Stomach (tissue), 9 donors: ENCODE data around the gene ACTN4. TPM values are rescaled to one million over a fixed set of nuclear protein-coding genes. Genes with fewer than 3 reads are reported as not detected.
A peak's percentile ranks its signal among the peaks of the same experiment; 100 is the strongest.

ENCODE experiments used
- DNase-seq, 2 donors: peaks; one replicate each; pipeline versions ENCODE4 v3.0.0 to v3.0.0-alpha.2; 2013 to 2019
- H3K27ac ChIP-seq, 5 donors: fragments of 200-600 bp in 4 of 5; sonication (generic) in 4 of 5; one replicate each; pipeline ENCODE4 v1.5.1; 2013 to 2019; ENCODE audit warnings: mild to moderate bottlenecking in 1 of 5, moderate library complexity in 1 of 5
- H3K27me3 ChIP-seq, 3 donors: fragments of 200-600 bp; sonication (generic); one replicate each; pipeline ENCODE4 v1.5.1; 2017 to 2019; ENCODE audit warnings: mixed run types in 1 of 3
- H3K36me3 ChIP-seq, 4 donors: fragments of 200-600 bp; sonication (generic); 1 replicate in 3 of 4; 2 replicates in 1 of 4; pipeline ENCODE4 v1.5.1; 2016 to 2019
- H3K4me1 ChIP-seq, 4 donors: fragments of 200-600 bp; sonication (generic); one replicate each; pipeline ENCODE4 v1.5.1; 2016 to 2019
- H3K4me3 ChIP-seq, 4 donors: fragments of 200-600 bp; sonication (generic) in 3 of 4; one replicate each; pipeline ENCODE4 v1.5.1; 2016 to 2019; ENCODE audit warnings: mild to moderate bottlenecking in 1 of 4
- H3K9me3 ChIP-seq, 4 donors: fragments of 200-600 bp; sonication (generic); one replicate each; pipeline ENCODE4 v1.5.1; 2016 to 2019
- CTCF ChIP-seq, 7 experiments: fragments of 450-650 bp in 4 of 7; fragments of 200-600 bp in 3 of 7; sonication (generic) in 3 of 7; IDR thresholded peaks; one replicate each; pipeline ENCODE4 v1.5.1; 2016 to 2019; ENCODE audit warnings: antibody characterized with exemption in 7 of 7, control low read depth in 2 of 7, mild to moderate bottlenecking in 1 of 7
- EP300 ChIP-seq: sonication (generic); formaldehyde crosslinking; IDR thresholded peaks from one replicate; pipeline ENCODE4 v1.6.1; 2017; ENCODE audit warnings: antibody characterized with exemption
- POLR2A ChIP-seq, 4 donors: fragments of 450-650 bp; IDR thresholded peaks; one replicate each; pipeline ENCODE4 v1.6.1; 2016; ENCODE audit warnings: antibody characterized with exemption in 4 of 4, control low read depth in 2 of 4, mild to moderate bottlenecking in 1 of 4, moderate library complexity in 1 of 4
- POLR2AphosphoS5 ChIP-seq, 3 donors: sonication (generic); formaldehyde crosslinking; IDR thresholded peaks; one replicate each; pipeline ENCODE4 v1.6.1; 2016; ENCODE audit warnings: antibody characterized with exemption in 3 of 3
- WGBS, 5 donors: extraction: QIAGEN DNeasy Blood & Tissue Kit in 3 of 5; methylation state at CpG; one replicate each; pipeline versions ENCODE4 v1.1.5 to v1.1.7; 2013 to 2018; 5-methylcytosine and 5-hydroxymethylcytosine counted together
- intact Hi-C: fragments of 100-400 bp; cut with DNase I; formaldehyde crosslinking; loops from one replicate; pipeline ENCODE4 v1.15.1; 2023; ENCODE audit warnings: low total_unique reads
- polyA plus RNA-seq, 3 donors: library from polyadenylated mRNA; stranded (reverse); fragments of 200-250 nt; gene quantifications; one replicate each; pipeline ENCODE4 v1.2.3, GENCODE V29; 2013
- total RNA-seq, 5 donors: library from RNA; depleted of rRNA; stranded (reverse); fragments of >200 nt; gene quantifications; one replicate each; pipeline versions ENCODE4 v1.1.0 to v1.2.3, GENCODE V29; 2014 to 2016
- donor health status: healthy with polysubstance abuse.
- donor health status: Bipolar disorder and iron deficiency.
- donor health status: healthy.

The ACTN4 gene
- total and polyA plus RNA-seq, 8 donors: 55.3 to 343 (median 261) TPM

- H3K4me3 ChIP-seq: no peak overlapping the region
- H3K27me3 ChIP-seq: no peaks in the 10 kb centered on the region
- peaks cover 86 to 100% (median 96%) of the 10 kb centered on the region in 4 donors for H3K4me1 ChIP-seq
- H3K9me3 ChIP-seq: no peaks in the 10 kb centered on the region
- peaks cover 27 to 73% (median 45%) of the 10 kb centered on the region in 4 donors for H3K36me3 ChIP-seq
- DNase-seq: no peak
- TF ChIP-seq POLR2AphosphoS5 (IDR thresholded peaks at IDR 0.05): no peak
- H3K27ac ChIP-seq: peak overlapping the region; percentile 29 to 96 (median 82)
- WGBS, 5 donors: 79 to 85% (median 81%) methylated on average over 18 to 22 of the region's 22 CpGs
- intact Hi-C loops: no loop called here
Observed at GRCh38 chr19:38698225-38699026, 51.0 kb downstream of the ACTN4 start.

GRCh38 chr19:38699027-38699346 lies 51.5 kb downstream of the ACTN4 start:
- Histone ChIP-seq H3K36me3 (peaks cover 32 to 73% (median 50%) of the 10 kb centered on the region in 4 donors), H3K4me1 (peaks cover 80 to 98% (median 92%) of the 10 kb centered on the region in 4 donors), H3K4me3 (no peak overlapping the region), H3K27me3 (no peaks in the 10 kb centered on the region), H3K9me3 (no peaks in the 10 kb centered on the region), H3K27ac (peak overlapping the region; percentile 29 to 96 (median 82))
- intact Hi-C loops: no loop called here
- no peak for DNase-seq
- TF ChIP-seq EP300 (no peak), POLR2AphosphoS5 (IDR thresholded peaks at IDR 0.05) (no peak), CTCF (IDR thresholded peaks at IDR 0.05) (no peak), POLR2A (IDR thresholded peaks at IDR 0.05) (no peak)
- WGBS, 5 donors: 76 to 84% (median 79%) methylated on average over 6 to 7 of the region's 7 CpGs

GRCh38 chr19:38699647-38700349 lies 52.3 kb downstream of the ACTN4 start:
- DNase-seq: no peak
- intact Hi-C loops: loop anchor here (10.0 kb wide), 1 partner anchor 45 kb away; no protein-coding TSS in a partner anchor
- TF ChIP-seq EP300 (no peak), POLR2AphosphoS5 (IDR thresholded peaks at IDR 0.05) (no peak), CTCF (IDR thresholded peaks at IDR 0.05) (no peak), POLR2A (IDR thresholded peaks at IDR 0.05) (no peak)
- 74 to 91% (median 89%) methylated on average over 15 to 18 of the region's 18 CpGs for WGBS, 5 donors
- Histone ChIP-seq H3K27ac (peak overlapping the region; percentile 75 to 96 (median 82)), H3K36me3 (peaks cover 40 to 76% (median 53%) of the 10 kb centered on the region in 4 donors), H3K4me3 (no peak overlapping the region), H3K4me1 (peaks cover 74 to 96% (median 87%) of the 10 kb centered on the region in 4 donors), H3K27me3 (no peaks in the 10 kb centered on the region), H3K9me3 (no peaks in the 10 kb centered on the region)

- WGBS, 5 donors: 56 to 78% (median 66%) methylated on average over 20 to 22 of the region's 22 CpGs
- no peaks in the 10 kb centered on the region for H3K27me3 ChIP-seq
- H3K9me3 ChIP-seq: no peaks in the 10 kb centered on the region
- H3K4me3 ChIP-seq: no peak overlapping the region
- no peak for TF ChIP-seq CTCF (IDR thresholded peaks at IDR 0.05)
- no peak for TF ChIP-seq POLR2A (IDR thresholded peaks at IDR 0.05)
- TF ChIP-seq POLR2AphosphoS5 (IDR thresholded peaks at IDR 0.05): no peak
- no peak for TF ChIP-seq EP300
- DNase-seq: no peak
- H3K4me1 ChIP-seq: peaks cover 67 to 96% (median 84%) of the 10 kb centered on the region in 4 donors
- peak overlapping the region; percentile 75 to 96 (median 82) for H3K27ac ChIP-seq
- intact Hi-C loops: loop anchor here (10.0 kb wide), 1 partner anchor 46 kb away; no protein-coding TSS in a partner anchor
- H3K36me3 ChIP-seq: peaks cover 47 to 82% (median 60%) of the 10 kb centered on the region in 4 donors
Observed at GRCh38 chr19:38700350-38700901, 53.0 kb downstream of the ACTN4 start.
